ENCODE data around the gene CHRNB4. TPM values are rescaled to one million over a fixed set of nuclear protein-coding genes. Genes with fewer than 3 reads are reported as not detected.
"Not testable (repeated sequence)": the region's sequence is repeated elsewhere in the genome, so short reads cannot be mapped to it uniquely, and the experiment has no call there.

Gene CHRNB4
- total RNA-seq, 2 experiments from 2014 or later: not detected

DNA sequence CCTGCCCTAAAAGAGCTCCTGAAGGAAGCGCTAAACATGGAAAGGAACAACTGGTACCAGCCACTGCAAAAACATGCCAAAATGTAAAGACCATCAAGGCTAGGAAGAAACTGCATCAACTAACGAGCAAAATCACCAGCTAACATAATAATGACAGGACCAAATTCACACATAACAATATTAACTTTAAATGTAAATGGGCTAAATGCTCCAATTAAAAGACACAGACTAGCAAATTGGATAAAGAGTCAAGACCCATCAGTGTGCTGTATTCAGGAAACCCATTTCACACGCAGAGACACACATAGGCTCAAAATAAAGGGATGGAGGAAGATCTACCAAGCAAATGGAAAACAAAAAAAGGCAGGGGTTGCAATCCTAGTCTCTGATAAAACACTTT, 31.5 kb downstream of the CHRNB4 start:
- H3K9me3 Mint-ChIP-seq (ENCODE audit: low read depth); H3K27ac Mint-ChIP-seq; DNase-seq; H3K4me3 Mint-ChIP-seq; H3K36me3 Mint-ChIP-seq; H3K4me1 Mint-ChIP-seq; CTCF ChIA-PET; ATAC-seq: not testable (repeated sequence)
- H3K27me3 Mint-ChIP-seq: peaks cover 22% of the 10 kb centered on the region

DNA sequence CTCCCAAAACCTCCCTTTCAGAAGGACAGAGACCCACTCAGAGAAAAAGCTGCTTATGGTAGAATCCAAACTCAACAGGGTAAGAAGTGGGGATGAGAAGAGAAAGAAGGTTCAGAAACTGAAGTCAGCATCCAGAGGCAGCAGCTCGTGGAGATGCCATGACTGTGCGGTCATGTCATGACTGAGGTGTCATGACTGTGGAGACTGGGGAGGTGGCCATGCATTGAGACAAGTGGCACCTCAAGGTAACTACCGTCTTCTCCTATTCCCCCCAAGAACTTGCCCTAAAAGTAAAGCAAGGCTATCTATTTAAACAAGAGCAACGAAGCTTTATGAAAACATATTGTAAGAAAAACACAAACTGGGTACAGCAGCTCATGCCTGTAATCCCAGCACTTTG, 35.3 kb downstream of the CHRNB4 start:
- no peak overlapping the region for H3K27ac Mint-ChIP-seq
- H3K36me3 Mint-ChIP-seq: no peaks in the 10 kb centered on the region

GRCh38 chr15:78605201-78605600, 35.8 kb downstream of the CHRNB4 start:
- peaks cover 20% of the 10 kb centered on the region for H3K27me3 Mint-ChIP-seq
- DNase-seq (no peak), ATAC-seq (no peak)
- H3K27ac Mint-ChIP-seq: no peak overlapping the region
- H3K36me3 Mint-ChIP-seq: no peaks in the 10 kb centered on the region
- H3K9me3 Mint-ChIP-seq (ENCODE audit: low read depth): no peaks in the 10 kb centered on the region
- CTCF ChIA-PET: no interaction called here
- no peak overlapping the region for H3K4me3 Mint-ChIP-seq
- H3K4me1 Mint-ChIP-seq: no peaks in the 10 kb centered on the region

More for the DNA sequence above, 35.3 kb downstream of the CHRNB4 start:
- Mint-ChIP-seq H3K4me1 (no peaks in the 10 kb centered on the region), H3K4me3 (no peak overlapping the region), H3K9me3 (ENCODE audit: low read depth) (no peaks in the 10 kb centered on the region), H3K27me3 (peaks cover 21% of the 10 kb centered on the region)
- CTCF ChIA-PET: interaction anchor here (1.2 to 1.9 kb wide), 2 partner anchors 10 to 13 kb away, joined by 3 to 6 read pairs; no protein-coding TSS in a partner anchor
- ATAC-seq: no peak
- DNase-seq: no peak

GRCh38 chr15:78604420-78604819, 36.6 kb downstream of the CHRNB4 start:
- DNase-seq (no peak), ATAC-seq (no peak)
- Mint-ChIP-seq H3K4me3 (no peak overlapping the region), H3K36me3 (no peaks in the 10 kb centered on the region), H3K9me3 (ENCODE audit: low read depth) (no peaks in the 10 kb centered on the region), H3K27ac (no peak overlapping the region), H3K27me3 (peaks cover 17% of the 10 kb centered on the region), H3K4me1 (no peaks in the 10 kb centered on the region)
- CTCF ChIA-PET: no interaction called here

DNA sequence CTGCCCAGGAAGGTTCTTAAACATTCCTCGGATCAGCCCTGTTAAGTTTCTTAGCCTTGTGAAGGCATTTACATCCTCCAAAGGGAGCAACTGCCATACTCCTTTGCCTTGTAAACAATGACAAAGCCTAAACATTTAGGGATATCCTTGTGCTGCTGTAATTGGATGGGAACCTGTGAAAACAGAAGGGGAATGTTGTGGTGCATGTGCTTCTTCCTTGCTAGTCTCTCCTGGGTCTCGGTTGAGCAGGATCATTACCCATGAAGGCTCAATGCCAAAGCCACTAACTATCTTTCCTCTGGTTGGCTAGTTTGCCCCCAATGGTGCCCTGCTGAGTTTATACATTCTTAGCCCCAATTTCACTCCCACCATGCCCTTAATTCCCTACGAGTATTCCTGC, 37.5 kb downstream of the CHRNB4 start:
- Mint-ChIP-seq H3K27me3 (peaks cover 17% of the 10 kb centered on the region), H3K4me1 (no peaks in the 10 kb centered on the region), H3K36me3 (no peaks in the 10 kb centered on the region), H3K4me3 (no peak overlapping the region), H3K27ac (no peak overlapping the region), H3K9me3 (ENCODE audit: low read depth) (no peaks in the 10 kb centered on the region)
- no peak for ATAC-seq
- no peak for DNase-seq
- CTCF ChIA-PET: no interaction called here

DNA sequence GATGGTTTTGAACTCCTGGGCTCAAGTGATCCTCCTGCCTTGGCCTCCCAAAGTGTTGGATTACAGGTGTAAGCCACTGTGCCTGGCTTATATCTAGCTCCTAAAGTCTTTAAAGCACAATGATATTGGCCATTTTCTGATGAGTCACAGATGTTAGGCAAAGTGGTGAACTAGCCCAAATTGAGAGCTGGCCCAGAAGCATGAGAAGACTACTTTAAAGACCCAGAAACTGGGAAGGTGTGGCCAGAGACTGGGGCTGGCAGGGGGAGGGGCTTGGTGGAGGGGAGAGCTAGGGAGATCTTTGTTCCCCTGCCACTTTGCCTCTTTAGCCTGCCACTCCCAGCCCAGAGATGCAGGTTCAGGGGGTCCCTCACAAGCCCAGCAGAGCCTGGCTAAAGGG, 41.8 kb downstream of the CHRNB4 start:
- H3K9me3 Mint-ChIP-seq (ENCODE audit: low read depth): no peaks in the 10 kb centered on the region
- H3K27ac Mint-ChIP-seq: no peak overlapping the region
- DNase-seq (no peak), ATAC-seq (no peak)
- CTCF ChIA-PET: no interaction called here
- no peaks in the 10 kb centered on the region for H3K4me1 Mint-ChIP-seq
- H3K27me3 Mint-ChIP-seq: peaks cover 3% of the 10 kb centered on the region
- no peaks in the 10 kb centered on the region for H3K36me3 Mint-ChIP-seq
- H3K4me3 Mint-ChIP-seq: no peak overlapping the region

DNA sequence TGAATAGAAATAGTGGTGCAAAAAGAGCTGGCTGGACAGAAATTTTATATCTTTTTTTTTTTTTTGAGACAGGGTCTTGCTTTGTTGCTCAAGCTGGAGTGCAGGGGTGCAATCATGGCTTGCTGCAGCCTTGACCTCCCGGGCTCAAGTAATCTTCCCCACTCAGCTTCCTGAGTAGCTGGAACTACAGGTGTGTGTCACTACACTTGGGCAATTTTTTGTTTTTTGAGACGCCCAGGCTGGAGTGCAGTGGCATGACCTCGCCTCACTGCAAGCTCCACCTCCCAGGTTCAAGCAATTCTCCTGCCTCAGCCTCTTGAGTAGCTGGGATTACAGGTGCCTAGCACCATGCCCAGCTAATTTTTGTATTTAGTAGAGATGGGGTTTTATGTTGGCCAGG, 42.7 kb downstream of the CHRNB4 start:
- Mint-ChIP-seq H3K27ac (no peak overlapping the region), H3K4me1 (no peaks in the 10 kb centered on the region), H3K4me3 (no peak overlapping the region), H3K36me3 (no peaks in the 10 kb centered on the region), H3K27me3 (no peaks in the 10 kb centered on the region), H3K9me3 (ENCODE audit: low read depth) (no peaks in the 10 kb centered on the region)
- ATAC-seq (no peak), DNase-seq (no peak)
- CTCF ChIA-PET: no interaction called here

- DNase-seq: no peak
- CTCF ChIA-PET: no interaction called here
- H3K36me3 Mint-ChIP-seq: no peaks in the 10 kb centered on the region
- H3K9me3 Mint-ChIP-seq (ENCODE audit: low read depth): no peaks in the 10 kb centered on the region
- H3K4me3 Mint-ChIP-seq: no peak overlapping the region
- H3K27ac Mint-ChIP-seq: no peak overlapping the region
- no peak for ATAC-seq
- no peaks in the 10 kb centered on the region for H3K4me1 Mint-ChIP-seq
- H3K27me3 Mint-ChIP-seq: no peaks in the 10 kb centered on the region
These were observed 43.4 kb downstream of the CHRNB4 start for GRCh38 chr15:78597583-78597982.

GRCh38 chr15:78574944-78575343, 66.1 kb downstream of the CHRNB4 start:
- DNase-seq: no peak
- ATAC-seq: no peak
- Mint-ChIP-seq H3K27me3 (peaks cover 4% of the 10 kb centered on the region), H3K36me3 (no peaks in the 10 kb centered on the region), H3K9me3 (ENCODE audit: low read depth) (no peaks in the 10 kb centered on the region), H3K27ac (no peak overlapping the region), H3K4me3 (no peak overlapping the region), H3K4me1 (no peaks in the 10 kb centered on the region)
- CTCF ChIA-PET: no interaction called here

Other genes starting within 250 kb of the CHRNB4 start
- gene IREB2, start 203.0 kb downstream of the CHRNB4 start, total RNA-seq: 10 to 100 TPM; 60.0 to 72.0 TPM
- 1 to 10 TPM; 1.7 to 1.9 TPM for gene HYKK, start 133.6 kb downstream of the CHRNB4 start, total RNA-seq
- gene PSMA4, start 100.8 kb downstream of the CHRNB4 start, total RNA-seq: 100 to 1,000 TPM; 231 to 278 TPM
- gene CHRNA5, start 75.7 kb downstream of the CHRNB4 start, total RNA-seq: 1 to 10 TPM; 2.3 to 6.8 TPM
- gene CHRNA3, start 20.2 kb downstream of the CHRNB4 start, total RNA-seq: not detected
- gene ADAMTS7, start 170.3 kb upstream of the CHRNB4 start, total RNA-seq: under 1 TPM; 0.18 to 0.28 TPM
- gene MORF4L1, start 231.7 kb upstream of the CHRNB4 start, total RNA-seq: 100 to 1,000 TPM; 235 to 275 TPM

Measured in activated CD8-positive, alpha-beta memory T cell treated with anti-CD3 and anti-CD28 coated beads, Interleukin-2, amount 10 ng/mL, durations not matched to agents 7 days and 5 days (primary cell).